Testis (tissue), 3 donors: ENCODE results near the gene TRNAU1AP. TPM values are rescaled to one million over a fixed set of nuclear protein-coding genes. Genes with fewer than 3 reads are reported as not detected.

Experiments used
- DNase-seq: peaks from one replicate; pipeline ENCODE4 v3.0.0-alpha.2; 2019
- H3K27ac ChIP-seq, 2 donors: fragments of 200-600 bp; sonication (generic); one replicate each; pipeline ENCODE4 v1.5.1; 2019
- H3K27me3 ChIP-seq: fragments of 200-600 bp; sonication (generic); one replicate; pipeline ENCODE4 v1.5.1; 2019
- H3K36me3 ChIP-seq: fragments of 200-600 bp; sonication (generic); one replicate; pipeline ENCODE4 v1.5.1; 2017; ENCODE audit warnings: low read depth; ENCODE audit errors: missing control alignments
- H3K4me1 ChIP-seq: fragments of 200-600 bp; sonication (generic); one replicate; pipeline ENCODE4 v1.5.1; 2019
- H3K4me3 ChIP-seq, 2 donors: fragments of 200-600 bp; sonication (generic); one replicate each; pipeline ENCODE4 v1.5.1; 2017 to 2019
- H3K9me3 ChIP-seq: fragments of 200-600 bp; sonication (generic); one replicate; pipeline ENCODE4 v1.5.1; 2017
- POLR2A ChIP-seq: fragments of 450-650 bp; IDR thresholded peaks from one replicate; pipeline ENCODE4 v1.6.1; 2017; ENCODE audit warnings: antibody characterized with exemption, mild to moderate bottlenecking, moderate library complexity
- WGBS, 2 donors: methylation state at CpG; one replicate each; pipeline ENCODE4 v1.1.5; 2018; 5-methylcytosine and 5-hydroxymethylcytosine counted together
- intact Hi-C: fragments of 100-400 bp; cut with DNase I; formaldehyde crosslinking; loops from one replicate; pipeline ENCODE4 v1.15.1; 2023; ENCODE audit warnings: low total_unique reads
- polyA plus RNA-seq: library from polyadenylated mRNA; stranded (reverse); fragments of 350-450 nt; fragmentation: Illumina TruSeq; extraction: RNeasy Lipid Tissue Mini Kit (QIAGEN cat#74804); gene quantifications from one replicate; pipeline ENCODE4 v1.2.3, GENCODE V29; 2014; ENCODE audit warnings: low read depth, low replicate concordance; ENCODE audit not compliant: insufficient read depth
- total RNA-seq, 2 donors: library from RNA; depleted of rRNA; stranded (reverse); fragments of >200 nt; gene quantifications; one replicate each; pipeline ENCODE4 v1.2.3, GENCODE V29; 2016
- TF ChIP-seq, protein P1 (sequence below), 3 experiments: fragments of 450-650 bp in 2 of 3; fragments of 200-600 bp in 1 of 3; sonication (generic) in 1 of 3; IDR thresholded peaks; one replicate each; pipeline ENCODE4 v1.5.1; 2016 to 2019; ENCODE audit warnings: antibody characterized with exemption in 3 of 3, mild to moderate bottlenecking in 2 of 3, moderate library complexity in 1 of 3

TRNAU1AP gene
- total and polyA plus RNA-seq, 3 donors from 2014 or later: 15.5 to 22.5 (median 19.8) TPM

DNA sequence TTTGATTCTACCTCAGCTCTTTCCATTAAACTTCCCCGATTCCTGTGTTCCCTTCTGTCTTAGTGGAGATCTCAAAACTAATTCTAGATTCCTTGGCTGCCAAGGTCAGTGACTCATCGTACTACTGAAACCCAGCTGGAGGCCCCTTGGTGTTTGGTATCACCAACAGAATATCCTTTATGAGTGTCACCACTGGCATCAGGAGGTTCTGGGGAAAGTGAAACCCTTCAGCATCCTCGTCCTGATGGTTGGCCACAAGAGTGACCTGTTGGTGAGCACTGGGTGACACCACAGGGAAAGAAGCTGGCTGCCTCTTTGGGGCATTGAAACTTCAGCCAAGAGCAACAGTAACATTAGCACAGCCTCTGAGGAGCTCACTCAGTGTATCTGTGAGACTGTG, 48.8 kb downstream of the TRNAU1AP start:
- Histone ChIP-seq H3K4me1 (no peaks in the 10 kb centered on the region), H3K36me3 (no peaks in the 10 kb centered on the region), H3K9me3 (no peaks in the 10 kb centered on the region), H3K27ac (no peak overlapping the region), H3K4me3 (no peak overlapping the region), H3K27me3 (no peaks in the 10 kb centered on the region)
- WGBS, 2 donors: 47 to 51% methylated on average over 3 of the region's 3 CpGs
- no peak for DNase-seq
- TF ChIP-seq, protein P1, sequence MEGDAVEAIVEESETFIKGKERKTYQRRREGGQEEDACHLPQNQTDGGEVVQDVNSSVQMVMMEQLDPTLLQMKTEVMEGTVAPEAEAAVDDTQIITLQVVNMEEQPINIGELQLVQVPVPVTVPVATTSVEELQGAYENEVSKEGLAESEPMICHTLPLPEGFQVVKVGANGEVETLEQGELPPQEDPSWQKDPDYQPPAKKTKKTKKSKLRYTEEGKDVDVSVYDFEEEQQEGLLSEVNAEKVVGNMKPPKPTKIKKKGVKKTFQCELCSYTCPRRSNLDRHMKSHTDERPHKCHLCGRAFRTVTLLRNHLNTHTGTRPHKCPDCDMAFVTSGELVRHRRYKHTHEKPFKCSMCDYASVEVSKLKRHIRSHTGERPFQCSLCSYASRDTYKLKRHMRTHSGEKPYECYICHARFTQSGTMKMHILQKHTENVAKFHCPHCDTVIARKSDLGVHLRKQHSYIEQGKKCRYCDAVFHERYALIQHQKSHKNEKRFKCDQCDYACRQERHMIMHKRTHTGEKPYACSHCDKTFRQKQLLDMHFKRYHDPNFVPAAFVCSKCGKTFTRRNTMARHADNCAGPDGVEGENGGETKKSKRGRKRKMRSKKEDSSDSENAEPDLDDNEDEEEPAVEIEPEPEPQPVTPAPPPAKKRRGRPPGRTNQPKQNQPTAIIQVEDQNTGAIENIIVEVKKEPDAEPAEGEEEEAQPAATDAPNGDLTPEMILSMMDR (IDR thresholded peaks at IDR 0.05): no peak
- TF ChIP-seq POLR2A: no peak
- intact Hi-C loops: loop anchor here (5.0 kb wide), 1 partner anchor 84 kb away; no protein-coding TSS in a partner anchor

- Histone ChIP-seq H3K27ac (no peak overlapping the region), H3K9me3 (no peaks in the 10 kb centered on the region), H3K4me3 (no peak overlapping the region), H3K36me3 (no peaks in the 10 kb centered on the region), H3K27me3 (no peaks in the 10 kb centered on the region), H3K4me1 (no peaks in the 10 kb centered on the region)
- TF ChIP-seq, protein P1 (IDR thresholded peaks at IDR 0.05): peak; percentile 41 to 59 (median 52)
- TF ChIP-seq POLR2A: no peak
- DNase-seq: peak; percentile 82
- 67 to 70% methylated on average over 11 to 15 of the region's 15 CpGs for WGBS, 2 donors
- intact Hi-C loops: loop anchor here (5.0 kb wide), 1 partner anchor 85 kb away; no protein-coding TSS in a partner anchor
These were observed 49.9 kb downstream of the TRNAU1AP start for GRCh38 chr1:28602536-28603439.

GRCh38 chr1:28604411-28604810, 51.5 kb downstream of the TRNAU1AP start:
- Histone ChIP-seq H3K36me3 (no peaks in the 10 kb centered on the region), H3K4me3 (no peak overlapping the region)

GRCh38 chr1:28604962-28605361, 52.1 kb downstream of the TRNAU1AP start:
- no peak overlapping the region for H3K4me3 ChIP-seq
- H3K4me1 ChIP-seq: no peaks in the 10 kb centered on the region
- no peaks in the 10 kb centered on the region for H3K36me3 ChIP-seq
- H3K9me3 ChIP-seq: no peaks in the 10 kb centered on the region
- intact Hi-C loops: loop anchor here (5.0 kb wide), 1 partner anchor 88 kb away; no protein-coding TSS in a partner anchor
- no peaks in the 10 kb centered on the region for H3K27me3 ChIP-seq
- H3K27ac ChIP-seq: no peak overlapping the region
- TF ChIP-seq POLR2A: no peak
- no peak for DNase-seq
- WGBS, 2 donors: 83 to 91% methylated on average over 6 of the region's 6 CpGs

More at GRCh38 chr1:28604411-28604810, 51.5 kb downstream of the TRNAU1AP start:
- Histone ChIP-seq H3K9me3 (no peaks in the 10 kb centered on the region), H3K4me1 (no peaks in the 10 kb centered on the region), H3K27ac (no peak overlapping the region), H3K27me3 (no peaks in the 10 kb centered on the region)
- TF ChIP-seq, protein P1 (IDR thresholded peaks at IDR 0.05): no peak
- TF ChIP-seq POLR2A: no peak
- intact Hi-C loops: loop anchor here (5.0 kb wide), 1 partner anchor 87 kb away; no protein-coding TSS in a partner anchor
- no peak for DNase-seq
- 88 to 92% methylated on average over 5 of the region's 5 CpGs for WGBS, 2 donors

DNA sequence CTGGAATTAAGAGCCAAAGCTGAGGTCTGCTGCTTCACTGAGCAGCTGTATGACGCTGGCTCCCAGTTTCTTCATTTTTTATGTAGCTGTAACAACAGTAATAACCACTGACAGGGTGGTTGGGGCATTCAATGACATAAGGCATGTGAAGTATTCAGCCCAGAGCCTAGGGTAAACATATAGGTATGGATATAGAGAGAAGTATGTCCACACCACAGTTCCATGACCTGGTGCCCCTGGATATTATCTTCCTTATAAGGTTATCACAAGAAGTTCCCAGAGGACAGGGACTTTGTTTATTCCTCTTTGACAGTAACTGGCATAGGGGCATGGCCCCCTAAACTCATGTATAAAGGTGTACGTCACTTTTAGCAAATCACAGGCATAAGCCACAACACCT, 53.9 kb downstream of the TRNAU1AP start:
- Histone ChIP-seq H3K9me3 (no peaks in the 10 kb centered on the region), H3K27me3 (no peaks in the 10 kb centered on the region), H3K36me3 (no peaks in the 10 kb centered on the region), H3K27ac (no peak overlapping the region), H3K4me1 (no peaks in the 10 kb centered on the region), H3K4me3 (no peak overlapping the region)
- 94 to 100% methylated on average over 2 of the region's 2 CpGs for WGBS, 2 donors
- TF ChIP-seq POLR2A: no peak
- TF ChIP-seq, protein P1 (IDR thresholded peaks at IDR 0.05): no peak
- intact Hi-C loops: no loop called here
- DNase-seq: no peak
